ENCODE data around the gene CAPG.
"Not testable (repeated sequence)": the region's sequence is repeated elsewhere in the genome, so short reads cannot be mapped to it uniquely, and the experiment has no call there.

The CAPG gene

GRCh38 chr2:85387754-85388153 lies 22.4 kb downstream of the CAPG start:
- peaks cover 36% of the 10 kb centered on the region for H3K36me3 ChIP-seq (ENCODE audit: insufficient read depth, low read length)
- H3K9ac ChIP-seq (ENCODE audit: low read depth, low read length) = no peak overlapping the region
- H3K4me2 ChIP-seq (ENCODE audit: low read length) = no peak overlapping the region
- H3K27me3 ChIP-seq (ENCODE audit: control insufficient read depth, insufficient read depth, low read length) = no peaks in the 10 kb centered on the region
- peaks cover 8% of the 10 kb centered on the region for H3K4me1 ChIP-seq (ENCODE audit: control insufficient read depth, insufficient read depth, low read length)
- H3K4me3 ChIP-seq (ENCODE audit: low read length) = no peak overlapping the region
- no peaks in the 10 kb centered on the region for H3K9me3 ChIP-seq (replicated peaks; ENCODE audit: low read length)

DNA sequence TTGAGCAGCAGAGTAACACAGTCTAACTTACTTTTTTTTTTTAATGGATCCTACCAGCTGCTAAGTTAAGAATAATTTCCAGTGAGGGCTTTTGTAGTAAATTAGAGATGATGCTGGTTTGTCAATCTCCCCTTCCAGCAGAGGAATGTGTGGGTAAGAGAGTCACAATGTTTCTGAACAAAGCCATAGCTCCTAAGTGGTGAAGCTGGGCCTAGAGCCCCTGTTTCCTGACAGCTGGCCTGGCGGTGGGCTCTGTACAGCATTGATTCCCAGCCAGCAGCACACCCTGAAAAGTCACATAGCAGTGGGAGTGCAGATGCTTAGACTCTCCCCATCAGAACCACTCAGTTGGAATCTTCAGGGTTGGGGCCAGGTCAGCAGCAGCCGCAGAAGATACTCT lies 24.4 kb downstream of the CAPG start:
- H3K27me3 ChIP-seq (ENCODE audit: control insufficient read depth, insufficient read depth, low read length) = no peaks in the 10 kb centered on the region
- H3K9ac ChIP-seq (ENCODE audit: low read depth, low read length) = no peak overlapping the region
- H3K4me3 ChIP-seq (ENCODE audit: low read length) = no peak overlapping the region
- no peak overlapping the region for H3K4me2 ChIP-seq (ENCODE audit: low read length)
- peaks cover 12% of the 10 kb centered on the region for H3K4me1 ChIP-seq (ENCODE audit: control insufficient read depth, insufficient read depth, low read length)
- peaks cover 33% of the 10 kb centered on the region for H3K36me3 ChIP-seq (ENCODE audit: insufficient read depth, low read length)
- no peaks in the 10 kb centered on the region for H3K9me3 ChIP-seq (replicated peaks; ENCODE audit: low read length)

DNA sequence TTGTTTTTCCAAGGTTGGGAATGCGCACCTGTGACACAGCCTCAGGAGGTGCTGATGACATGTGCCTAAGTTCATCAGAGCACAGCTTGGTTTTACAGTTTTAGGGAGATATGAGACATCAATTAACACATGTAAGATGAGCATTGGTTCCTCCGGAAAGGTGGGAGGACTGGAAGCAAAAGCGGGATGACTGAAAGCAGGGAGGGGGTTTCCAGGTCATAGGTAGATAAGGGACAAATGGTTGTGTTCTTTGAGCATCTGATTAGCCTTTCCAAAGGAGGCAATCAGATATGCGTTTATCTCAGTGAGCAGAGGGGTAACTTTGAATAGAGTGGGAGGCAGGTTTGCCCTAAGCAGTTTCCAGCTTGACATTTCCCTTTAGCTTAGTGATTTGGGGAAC lies 26.3 kb downstream of the CAPG start:
- H3K36me3 ChIP-seq (ENCODE audit: insufficient read depth, low read length) = peaks cover 33% of the 10 kb centered on the region

GRCh38 chr2:85383151-85383550 lies 27.0 kb downstream of the CAPG start:
- H3K9ac ChIP-seq (ENCODE audit: low read depth, low read length); H3K27me3 ChIP-seq (ENCODE audit: control insufficient read depth, insufficient read depth, low read length); H3K4me2 ChIP-seq (ENCODE audit: low read length); H3K4me3 ChIP-seq (ENCODE audit: low read length); H3K9me3 ChIP-seq (replicated peaks; ENCODE audit: low read length): not testable (repeated sequence)
- Histone ChIP-seq H3K4me1 (ENCODE audit: control insufficient read depth, insufficient read depth, low read length) (peaks cover 12% of the 10 kb centered on the region), H3K36me3 (ENCODE audit: insufficient read depth, low read length) (peaks cover 31% of the 10 kb centered on the region)

More for the DNA sequence above, 26.3 kb downstream of the CAPG start:
- no peaks in the 10 kb centered on the region for H3K27me3 ChIP-seq (ENCODE audit: control insufficient read depth, insufficient read depth, low read length)
- no peak overlapping the region for H3K9ac ChIP-seq (ENCODE audit: low read depth, low read length)
- no peaks in the 10 kb centered on the region for H3K9me3 ChIP-seq (replicated peaks; ENCODE audit: low read length)
- H3K4me1 ChIP-seq (ENCODE audit: control insufficient read depth, insufficient read depth, low read length) = peaks cover 12% of the 10 kb centered on the region
- no peak overlapping the region for H3K4me3 ChIP-seq (ENCODE audit: low read length)
- no peak overlapping the region for H3K4me2 ChIP-seq (ENCODE audit: low read length)

- H3K36me3 ChIP-seq (ENCODE audit: insufficient read depth, low read length) = peaks cover 43% of the 10 kb centered on the region
- H3K9me3 ChIP-seq (replicated peaks; ENCODE audit: low read length) = no peaks in the 10 kb centered on the region
- no peak overlapping the region for H3K4me2 ChIP-seq (ENCODE audit: low read length)
- no peaks in the 10 kb centered on the region for H3K27me3 ChIP-seq (ENCODE audit: control insufficient read depth, insufficient read depth, low read length)
- H3K4me3 ChIP-seq (ENCODE audit: low read length) = no peak overlapping the region
- H3K9ac ChIP-seq (ENCODE audit: low read depth, low read length) = no peak overlapping the region
- H3K4me1 ChIP-seq (ENCODE audit: control insufficient read depth, insufficient read depth, low read length) = peaks cover 12% of the 10 kb centered on the region
Measured at GRCh38 chr2:85380048-85380447, 30.1 kb downstream of the CAPG start.

DNA sequence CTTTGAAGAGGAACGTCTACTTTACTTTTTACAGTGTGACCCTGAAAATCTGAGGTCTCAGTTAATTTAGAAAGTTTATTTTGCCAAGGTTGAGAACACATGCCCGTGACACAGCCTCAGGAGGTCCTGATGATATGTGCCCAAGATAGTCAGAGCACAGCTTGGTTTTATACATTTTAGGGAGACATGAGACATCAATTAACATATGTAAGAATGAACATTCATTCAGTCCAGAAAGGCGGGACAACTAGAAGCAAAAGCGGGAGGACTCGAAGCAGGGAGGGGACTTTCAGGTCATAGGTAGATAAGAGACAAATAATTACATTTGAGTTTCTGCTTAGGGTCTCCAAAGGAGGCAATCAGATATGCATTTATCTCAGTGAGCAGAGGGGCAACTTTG lies 31.9 kb downstream of the CAPG start:
- H3K4me2 ChIP-seq (ENCODE audit: low read length) = no peak overlapping the region
- no peak overlapping the region for H3K9ac ChIP-seq (ENCODE audit: low read depth, low read length)
- no peaks in the 10 kb centered on the region for H3K9me3 ChIP-seq (replicated peaks; ENCODE audit: low read length)
- no peaks in the 10 kb centered on the region for H3K27me3 ChIP-seq (ENCODE audit: control insufficient read depth, insufficient read depth, low read length)
- peaks cover 9% of the 10 kb centered on the region for H3K4me1 ChIP-seq (ENCODE audit: control insufficient read depth, insufficient read depth, low read length)
- H3K36me3 ChIP-seq (ENCODE audit: insufficient read depth, low read length) = peaks cover 36% of the 10 kb centered on the region
- no peak overlapping the region for H3K4me3 ChIP-seq (ENCODE audit: low read length)

- H3K27me3 ChIP-seq (ENCODE audit: control insufficient read depth, insufficient read depth, low read length) = no peaks in the 10 kb centered on the region
- no peak overlapping the region for H3K9ac ChIP-seq (ENCODE audit: low read depth, low read length)
- peaks cover 36% of the 10 kb centered on the region for H3K36me3 ChIP-seq (ENCODE audit: insufficient read depth, low read length)
- H3K4me3 ChIP-seq (ENCODE audit: low read length) = no peak overlapping the region
- no peaks in the 10 kb centered on the region for H3K4me1 ChIP-seq (ENCODE audit: control insufficient read depth, insufficient read depth, low read length)
- H3K4me2 ChIP-seq (ENCODE audit: low read length) = no peak overlapping the region
- no peaks in the 10 kb centered on the region for H3K9me3 ChIP-seq (replicated peaks; ENCODE audit: low read length)
Measured at GRCh38 chr2:85377083-85377482, 33.1 kb downstream of the CAPG start.

DNA sequence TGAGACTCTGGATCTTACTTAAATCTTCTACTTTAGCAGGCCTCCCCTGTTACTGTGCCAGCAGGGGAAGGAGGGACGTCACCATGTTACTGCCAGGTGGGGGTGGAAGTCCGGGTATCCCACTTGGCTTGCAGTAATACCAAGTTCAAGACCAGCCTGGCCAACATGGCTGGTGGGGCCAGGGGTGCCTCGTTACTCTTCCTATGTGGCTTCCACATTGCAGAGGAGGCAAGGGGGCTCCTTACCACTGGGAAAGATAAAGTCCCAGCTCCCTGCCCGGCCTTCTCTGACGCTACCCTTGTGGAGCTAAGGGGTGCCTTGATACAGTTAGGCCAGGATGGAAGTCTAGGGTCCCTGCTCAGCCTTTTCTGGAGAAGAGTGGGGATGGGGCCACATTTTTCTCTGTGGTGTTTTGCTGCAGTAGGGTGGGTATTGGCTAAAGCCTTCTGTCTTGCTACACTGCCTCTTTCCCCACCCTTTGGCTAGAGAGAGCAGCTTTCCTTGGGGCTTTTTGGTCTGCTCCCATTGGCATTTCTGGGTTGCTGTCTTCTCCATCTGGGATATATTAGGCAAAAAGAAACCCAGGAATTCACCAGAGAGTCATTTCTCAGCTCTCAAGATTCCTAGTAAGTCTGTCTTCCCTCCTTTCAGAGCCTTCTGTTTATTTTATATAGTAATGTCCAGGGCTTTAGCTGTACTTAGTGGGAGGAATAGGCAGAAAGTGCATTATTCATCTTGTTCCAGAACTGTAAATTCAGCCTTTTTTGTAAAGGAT lies 33.7 kb downstream of the CAPG start:
- H3K9ac ChIP-seq (ENCODE audit: low read depth, low read length) = no peak overlapping the region
- H3K4me3 ChIP-seq (ENCODE audit: low read length) = no peak overlapping the region
- no peaks in the 10 kb centered on the region for H3K9me3 ChIP-seq (replicated peaks; ENCODE audit: low read length)
- H3K4me1 ChIP-seq (ENCODE audit: control insufficient read depth, insufficient read depth, low read length) = no peaks in the 10 kb centered on the region
- no peaks in the 10 kb centered on the region for H3K27me3 ChIP-seq (ENCODE audit: control insufficient read depth, insufficient read depth, low read length)
- H3K4me2 ChIP-seq (ENCODE audit: low read length) = no peak overlapping the region
- H3K36me3 ChIP-seq (ENCODE audit: insufficient read depth, low read length) = peaks cover 37% of the 10 kb centered on the region

DNA sequence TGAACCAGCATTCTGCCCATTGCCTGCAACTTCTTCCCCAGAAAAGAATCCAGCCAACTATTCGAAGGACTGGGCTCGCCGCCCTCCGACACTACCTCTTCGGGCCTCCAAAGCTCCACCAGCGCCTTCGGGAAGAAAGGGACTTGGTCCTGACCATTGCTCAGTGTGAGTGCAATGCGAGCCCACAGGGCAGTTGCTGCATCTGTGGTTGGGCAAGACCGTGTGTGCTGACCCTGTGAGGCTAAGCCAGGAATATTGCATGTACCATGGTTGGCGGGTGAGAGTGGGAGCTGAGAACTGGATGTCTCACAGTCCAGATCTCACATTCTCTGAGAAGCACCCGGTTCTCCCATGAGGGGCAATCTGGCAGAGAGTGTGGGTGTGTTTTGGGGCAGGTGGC lies 39.1 kb downstream of the CAPG start:
- Histone ChIP-seq H3K4me1 (ENCODE audit: control insufficient read depth, insufficient read depth, low read length) (peaks cover 9% of the 10 kb centered on the region), H3K27me3 (ENCODE audit: control insufficient read depth, insufficient read depth, low read length) (no peaks in the 10 kb centered on the region), H3K9ac (ENCODE audit: low read depth, low read length) (no peak overlapping the region), H3K36me3 (ENCODE audit: insufficient read depth, low read length) (peaks cover 24% of the 10 kb centered on the region), H3K4me2 (ENCODE audit: low read length) (no peak overlapping the region), H3K4me3 (ENCODE audit: low read length) (no peak overlapping the region), H3K9me3 (replicated peaks; ENCODE audit: low read length) (no peaks in the 10 kb centered on the region)

GRCh38 chr2:85369500-85369899 lies 40.7 kb downstream of the CAPG start:
- no peak overlapping the region for H3K4me2 ChIP-seq (ENCODE audit: low read length)
- H3K4me1 ChIP-seq (ENCODE audit: control insufficient read depth, insufficient read depth, low read length) = peaks cover 9% of the 10 kb centered on the region
- no peaks in the 10 kb centered on the region for H3K27me3 ChIP-seq (ENCODE audit: control insufficient read depth, insufficient read depth, low read length)
- peaks cover 20% of the 10 kb centered on the region for H3K36me3 ChIP-seq (ENCODE audit: insufficient read depth, low read length)
- no peak overlapping the region for H3K4me3 ChIP-seq (ENCODE audit: low read length)
- no peak overlapping the region for H3K9ac ChIP-seq (ENCODE audit: low read depth, low read length)
- H3K9me3 ChIP-seq (replicated peaks; ENCODE audit: low read length) = no peaks in the 10 kb centered on the region

- H3K27me3 ChIP-seq (ENCODE audit: control insufficient read depth, insufficient read depth, low read length) = no peaks in the 10 kb centered on the region
- no peak overlapping the region for H3K4me3 ChIP-seq (ENCODE audit: low read length)
- peaks cover 9% of the 10 kb centered on the region for H3K4me1 ChIP-seq (ENCODE audit: control insufficient read depth, insufficient read depth, low read length)
- no peak overlapping the region for H3K9ac ChIP-seq (ENCODE audit: low read depth, low read length)
- H3K36me3 ChIP-seq (ENCODE audit: insufficient read depth, low read length) = peaks cover 20% of the 10 kb centered on the region
- H3K9me3 ChIP-seq (replicated peaks; ENCODE audit: low read length) = no peaks in the 10 kb centered on the region
- H3K4me2 ChIP-seq (ENCODE audit: low read length) = no peak overlapping the region
Measured at GRCh38 chr2:85368921-85369320, 41.2 kb downstream of the CAPG start.

DNA sequence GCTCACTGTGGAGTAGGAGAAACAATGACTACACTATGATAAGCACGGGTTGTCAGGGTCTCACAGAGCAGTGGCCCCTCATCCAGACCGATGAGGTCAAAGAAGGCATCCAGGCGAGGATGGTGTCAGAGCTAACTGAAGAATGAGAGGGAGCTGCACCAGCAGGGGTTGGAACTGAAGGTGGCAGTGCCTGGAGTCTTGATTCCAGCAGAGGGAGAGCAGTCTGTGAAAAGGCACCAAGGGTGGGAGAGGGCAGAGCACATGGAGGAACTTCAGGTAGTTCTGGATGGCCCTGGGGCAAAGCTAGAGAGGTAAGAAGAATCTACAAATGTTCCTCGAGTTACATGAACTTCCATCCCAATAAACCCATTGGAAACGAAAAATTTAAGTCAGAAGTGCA lies 43.0 kb downstream of the CAPG start:
- Histone ChIP-seq H3K27me3 (ENCODE audit: control insufficient read depth, insufficient read depth, low read length) (no peaks in the 10 kb centered on the region), H3K4me2 (ENCODE audit: low read length) (no peak overlapping the region), H3K36me3 (ENCODE audit: insufficient read depth, low read length) (peaks cover 20% of the 10 kb centered on the region), H3K4me1 (ENCODE audit: control insufficient read depth, insufficient read depth, low read length) (peaks cover 9% of the 10 kb centered on the region), H3K4me3 (ENCODE audit: low read length) (no peak overlapping the region), H3K9ac (ENCODE audit: low read depth, low read length) (no peak overlapping the region), H3K9me3 (replicated peaks; ENCODE audit: low read length) (no peaks in the 10 kb centered on the region)
